Measurements from ENCODE around the gene TBC1D16. TPM values are rescaled to one million over a fixed set of nuclear protein-coding genes. Genes with fewer than 3 reads are reported as not detected.

The TBC1D16 gene
- total RNA-seq, 3 donors from 2014 or later (not counting 1 experiment from before 2014, with no cell fraction given): 0.49 to 1.00 (median 0.65) TPM

DNA sequence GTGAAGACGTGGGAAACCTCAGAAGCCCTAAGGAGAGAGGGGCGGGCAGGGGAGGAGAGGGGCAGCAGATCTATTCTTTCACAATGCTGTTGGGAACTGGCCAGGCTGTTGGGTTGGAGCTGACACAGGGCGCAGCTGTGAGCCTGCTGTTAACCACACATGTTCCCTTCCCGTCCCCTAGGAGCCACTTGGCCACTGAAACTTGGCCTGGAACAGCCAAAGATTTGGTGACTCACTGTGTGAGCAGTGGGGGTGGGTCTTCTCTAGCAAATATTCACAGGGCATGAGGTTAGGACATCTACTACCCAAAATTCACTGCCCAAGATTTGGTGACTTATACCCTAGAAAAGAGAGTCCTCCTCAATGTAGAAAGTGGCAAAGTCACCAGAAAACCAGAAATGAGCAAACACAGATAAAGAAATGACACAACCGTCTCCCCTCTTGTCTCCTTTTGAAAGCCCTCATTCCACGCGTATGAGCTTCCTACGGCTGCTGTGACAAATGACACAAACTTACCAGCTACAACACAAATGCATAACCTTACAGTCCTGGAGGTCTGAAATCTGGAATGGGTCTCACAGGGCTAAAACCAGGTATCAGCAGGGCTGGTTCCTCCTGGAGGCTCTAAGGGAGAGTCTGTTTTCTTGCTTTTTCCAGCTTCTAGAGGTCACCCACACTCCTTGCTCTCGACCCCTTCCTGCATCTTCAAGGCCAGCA lies 6.3 kb downstream of the TBC1D16 start:
- no peak for ATAC-seq
- no peak overlapping the region for H3K4me3 Mint-ChIP-seq
- 54% methylated on average over 9 of the region's 9 CpGs for WGBS (ENCODE audit: insufficient coverage)

DNA sequence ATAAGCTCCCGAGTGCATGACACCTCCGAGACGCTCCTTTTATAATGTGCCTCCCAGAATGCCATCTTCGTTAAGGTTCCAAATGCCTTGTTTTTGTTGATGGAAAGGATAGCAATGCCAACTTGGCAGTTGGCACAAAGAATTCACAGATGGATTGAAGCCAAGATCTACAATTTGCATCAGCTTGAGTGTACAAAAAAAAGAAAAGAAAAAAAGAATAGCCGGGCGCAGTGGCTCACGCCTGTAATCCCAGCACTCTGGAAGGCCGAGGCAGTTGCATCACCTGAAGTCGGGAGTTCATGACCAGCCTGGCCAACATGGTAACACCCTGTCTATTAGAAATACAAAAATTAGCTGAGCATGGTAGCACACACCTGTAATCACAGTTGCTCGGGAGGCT lies 7.6 kb downstream of the TBC1D16 start:
- no peaks in the 10 kb centered on the region for H3K36me3 ChIP-seq (ENCODE audit: control insufficient read depth, insufficient read depth, low read length)
- Mint-ChIP-seq H3K27ac (no peak overlapping the region), H3K9me3 (no peaks in the 10 kb centered on the region), H3K36me3 (no peaks in the 10 kb centered on the region), H3K4me1 (no peaks in the 10 kb centered on the region), H3K4me3 (no peak overlapping the region), H3K27me3 (ENCODE audit: low read depth in 2 of 2) (no peaks in the 10 kb centered on the region)
- no peak overlapping the region for H3K4me3 ChIP-seq (ENCODE audit: low read length)
- H3K4me1 ChIP-seq (ENCODE audit: control insufficient read depth, insufficient read depth, low read length): no peaks in the 10 kb centered on the region
- H3K27ac ChIP-seq (ENCODE audit: low read length): no peak overlapping the region
- no peaks in the 10 kb centered on the region for H3K9me3 ChIP-seq (ENCODE audit: control insufficient read depth, insufficient read depth, low read length)
- intact Hi-C loops (cut with micrococcal nuclease): no loop called here
- DNase-seq (no peak), ATAC-seq (no peak)
- 96% methylated on average over 10 of the region's 10 CpGs for WGBS (ENCODE audit: insufficient coverage)
- H3K27me3 ChIP-seq (ENCODE audit: control insufficient read depth, insufficient read depth, low read length): no peaks in the 10 kb centered on the region
- TF ChIP-seq, protein P1, sequence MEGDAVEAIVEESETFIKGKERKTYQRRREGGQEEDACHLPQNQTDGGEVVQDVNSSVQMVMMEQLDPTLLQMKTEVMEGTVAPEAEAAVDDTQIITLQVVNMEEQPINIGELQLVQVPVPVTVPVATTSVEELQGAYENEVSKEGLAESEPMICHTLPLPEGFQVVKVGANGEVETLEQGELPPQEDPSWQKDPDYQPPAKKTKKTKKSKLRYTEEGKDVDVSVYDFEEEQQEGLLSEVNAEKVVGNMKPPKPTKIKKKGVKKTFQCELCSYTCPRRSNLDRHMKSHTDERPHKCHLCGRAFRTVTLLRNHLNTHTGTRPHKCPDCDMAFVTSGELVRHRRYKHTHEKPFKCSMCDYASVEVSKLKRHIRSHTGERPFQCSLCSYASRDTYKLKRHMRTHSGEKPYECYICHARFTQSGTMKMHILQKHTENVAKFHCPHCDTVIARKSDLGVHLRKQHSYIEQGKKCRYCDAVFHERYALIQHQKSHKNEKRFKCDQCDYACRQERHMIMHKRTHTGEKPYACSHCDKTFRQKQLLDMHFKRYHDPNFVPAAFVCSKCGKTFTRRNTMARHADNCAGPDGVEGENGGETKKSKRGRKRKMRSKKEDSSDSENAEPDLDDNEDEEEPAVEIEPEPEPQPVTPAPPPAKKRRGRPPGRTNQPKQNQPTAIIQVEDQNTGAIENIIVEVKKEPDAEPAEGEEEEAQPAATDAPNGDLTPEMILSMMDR (IDR thresholded peaks at IDR 0.05): no peak

More for the DNA sequence above, 6.3 kb downstream of the TBC1D16 start:
- DNase-seq: no peak
- Histone ChIP-seq H3K27ac (ENCODE audit: low read length) (no peak overlapping the region), H3K4me3 (ENCODE audit: low read length) (no peak overlapping the region), H3K36me3 (ENCODE audit: control insufficient read depth, insufficient read depth, low read length) (no peaks in the 10 kb centered on the region), H3K9me3 (ENCODE audit: control insufficient read depth, insufficient read depth, low read length) (no peaks in the 10 kb centered on the region), H3K4me1 (ENCODE audit: control insufficient read depth, insufficient read depth, low read length) (no peaks in the 10 kb centered on the region), H3K27me3 (ENCODE audit: control insufficient read depth, insufficient read depth, low read length) (no peaks in the 10 kb centered on the region)
- Mint-ChIP-seq H3K9me3 (no peaks in the 10 kb centered on the region), H3K27me3 (ENCODE audit: low read depth in 2 of 2) (peaks cover 3 to 4% of the 10 kb centered on the region in 2 donors), H3K36me3 (no peaks in the 10 kb centered on the region), H3K27ac (no peak overlapping the region), H3K4me1 (no peaks in the 10 kb centered on the region)
- intact Hi-C loops (cut with micrococcal nuclease): no loop called here
- TF ChIP-seq, protein P1 (IDR thresholded peaks at IDR 0.05): no peak

DNA sequence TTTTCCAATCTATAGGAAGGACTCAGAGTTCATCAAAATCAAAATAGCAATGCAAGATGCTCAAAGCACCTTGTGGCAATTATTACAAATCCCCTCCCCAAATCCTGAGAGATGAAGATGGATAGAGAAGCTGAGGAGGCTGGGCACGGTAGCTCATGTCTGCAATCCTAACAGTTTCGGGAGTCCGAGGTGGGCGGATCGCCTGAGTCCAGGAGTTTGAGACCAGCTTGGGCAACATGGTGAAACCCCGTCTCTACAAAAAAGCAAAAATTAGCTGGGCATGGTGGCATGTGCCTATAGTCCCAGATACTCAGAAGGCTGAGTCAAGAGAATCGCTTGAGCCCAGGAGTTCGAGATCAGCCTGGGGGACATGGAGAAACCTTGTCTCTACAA lies 8.6 kb downstream of the TBC1D16 start:
- Histone ChIP-seq H3K4me3 (ENCODE audit: low read length) (no peak overlapping the region), H3K4me1 (ENCODE audit: control insufficient read depth, insufficient read depth, low read length) (no peaks in the 10 kb centered on the region), H3K36me3 (ENCODE audit: control insufficient read depth, insufficient read depth, low read length) (no peaks in the 10 kb centered on the region), H3K9me3 (ENCODE audit: control insufficient read depth, insufficient read depth, low read length) (no peaks in the 10 kb centered on the region), H3K27ac (ENCODE audit: low read length) (no peak overlapping the region), H3K27me3 (ENCODE audit: control insufficient read depth, insufficient read depth, low read length) (no peaks in the 10 kb centered on the region)
- WGBS (ENCODE audit: insufficient coverage): 96% methylated on average over 8 of the region's 8 CpGs
- no peak overlapping the region for H3K27ac Mint-ChIP-seq
- no peak for ATAC-seq
- no peaks in the 10 kb centered on the region for H3K36me3 Mint-ChIP-seq
- intact Hi-C loops (cut with micrococcal nuclease): no loop called here
- DNase-seq: no peak
- no peak overlapping the region for H3K4me3 Mint-ChIP-seq
- H3K4me1 Mint-ChIP-seq: no peaks in the 10 kb centered on the region
- H3K9me3 Mint-ChIP-seq: no peaks in the 10 kb centered on the region
- TF ChIP-seq, protein P1 (IDR thresholded peaks at IDR 0.05): no peak
- H3K27me3 Mint-ChIP-seq (ENCODE audit: low read depth in 2 of 2): no peaks in the 10 kb centered on the region
